Uterus (tissue), 4 donors: Measurements from ENCODE around the gene FNDC11. TPM values are rescaled to one million over a fixed set of nuclear protein-coding genes. Genes with fewer than 3 reads are reported as not detected.

ENCODE experiments used
- DNase-seq, 2 donors: peaks; one replicate each; pipeline ENCODE4 v3.0.0-alpha.2; 2019 to 2020
- H3K27ac ChIP-seq, 2 donors: fragments of 200-600 bp; sonication (generic); 1 replicate in 1 of 2; 2 replicates in 1 of 2; pipeline ENCODE4 v1.5.1; 2016 to 2018
- H3K27me3 ChIP-seq, 2 donors: fragments of 200-600 bp; sonication (generic); one replicate each; pipeline ENCODE4 v1.5.1; 2018 to 2019; ENCODE audit warnings: control low read depth in 1 of 2
- H3K36me3 ChIP-seq, 2 donors: fragments of 200-600 bp; sonication (generic); one replicate each; pipeline ENCODE4 v1.5.1; 2019; ENCODE audit warnings: control low read depth in 1 of 2
- H3K4me1 ChIP-seq, 2 donors: fragments of 200-600 bp; sonication (generic); one replicate each; pipeline ENCODE4 v1.5.1; 2018 to 2019; ENCODE audit warnings: control low read depth in 1 of 2
- H3K4me3 ChIP-seq, 2 donors: fragments of 200-600 bp; sonication (generic); 1 replicate in 1 of 2; 2 replicates in 1 of 2; pipeline ENCODE4 v1.5.1; 2018 to 2019; ENCODE audit warnings: mild to moderate bottlenecking in 1 of 2
- H3K9me3 ChIP-seq, 2 donors: fragments of 200-600 bp; sonication (generic); one replicate each; pipeline ENCODE4 v1.5.1; 2019; ENCODE audit warnings: control low read depth in 1 of 2
- POLR2A ChIP-seq, 2 donors: fragments of 450-650 bp; IDR thresholded peaks; one replicate each; pipeline ENCODE4 v1.6.1; 2016; ENCODE audit warnings: antibody characterized with exemption in 2 of 2, mild to moderate bottlenecking in 1 of 2, moderate library complexity in 1 of 2
- intact Hi-C: fragments of 100-400 bp; cut with DNase I; formaldehyde crosslinking; loops from one replicate; pipeline ENCODE4 v1.15.1; 2023; ENCODE audit warnings: low total_unique reads
- total RNA-seq, 4 donors: library from RNA; depleted of rRNA in 3 of 4; stranded (reverse); fragments of >200 nt in 3 of 4; gene quantifications; one replicate each; pipeline versions ENCODE4 v1.1.0 to v1.2.4, GENCODE V29; 2014 to 2023
- TF ChIP-seq, protein P1 (sequence below), 4 experiments: fragments of 200-600 bp in 2 of 4; fragments of 450-650 bp in 2 of 4; sonication (generic) in 2 of 4; IDR thresholded peaks; one replicate each; pipeline ENCODE4 v1.5.1; 2016 to 2019; ENCODE audit warnings: antibody characterized with exemption in 4 of 4, mild to moderate bottlenecking in 2 of 4, moderate library complexity in 1 of 4
- donor health status: DM: yes; HTN: yes; CAD: no.

FNDC11 gene
- total RNA-seq, 4 donors from 2014 or later: 0.34 to 0.69 TPM; not detected in 2

DNA sequence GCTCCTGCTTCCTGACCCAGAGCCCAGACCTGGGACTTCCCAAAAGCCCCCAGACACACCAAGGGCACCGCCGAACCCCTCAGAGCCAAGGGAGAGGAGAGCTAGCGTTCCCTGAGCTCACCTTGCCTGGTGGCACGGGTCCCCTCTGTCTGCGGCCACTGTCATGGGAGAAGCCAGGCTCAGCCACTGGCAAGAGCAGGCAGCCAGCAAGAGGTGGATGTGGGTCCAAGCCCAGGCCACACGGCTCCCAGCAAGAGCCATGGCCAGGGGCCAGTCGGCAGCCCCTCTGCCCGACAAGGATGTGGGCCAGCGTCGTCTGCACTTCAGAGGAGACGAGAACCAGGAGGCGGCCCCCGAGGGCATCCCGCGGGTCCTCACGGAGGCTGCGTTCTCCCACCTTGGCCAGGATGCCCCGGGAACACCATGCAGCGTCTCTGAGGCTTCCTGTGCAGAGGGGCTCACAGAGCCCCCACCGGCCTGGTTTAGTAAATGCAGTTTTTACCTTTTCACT, 35.6 kb upstream of the FNDC11 start:
- H3K27me3 ChIP-seq: no peaks in the 10 kb centered on the region
- intact Hi-C loops: no loop called here
- H3K36me3 ChIP-seq: no peaks in the 10 kb centered on the region
- H3K4me1 ChIP-seq: peaks cover 0 to 26% of the 10 kb centered on the region in 2 donors
- H3K9me3 ChIP-seq: no peaks in the 10 kb centered on the region
- no peak overlapping the region for H3K4me3 ChIP-seq
- H3K27ac ChIP-seq: no peak overlapping the region
- DNase-seq: peak in 1 of 2 donors; percentile 20
- TF ChIP-seq, protein P1, sequence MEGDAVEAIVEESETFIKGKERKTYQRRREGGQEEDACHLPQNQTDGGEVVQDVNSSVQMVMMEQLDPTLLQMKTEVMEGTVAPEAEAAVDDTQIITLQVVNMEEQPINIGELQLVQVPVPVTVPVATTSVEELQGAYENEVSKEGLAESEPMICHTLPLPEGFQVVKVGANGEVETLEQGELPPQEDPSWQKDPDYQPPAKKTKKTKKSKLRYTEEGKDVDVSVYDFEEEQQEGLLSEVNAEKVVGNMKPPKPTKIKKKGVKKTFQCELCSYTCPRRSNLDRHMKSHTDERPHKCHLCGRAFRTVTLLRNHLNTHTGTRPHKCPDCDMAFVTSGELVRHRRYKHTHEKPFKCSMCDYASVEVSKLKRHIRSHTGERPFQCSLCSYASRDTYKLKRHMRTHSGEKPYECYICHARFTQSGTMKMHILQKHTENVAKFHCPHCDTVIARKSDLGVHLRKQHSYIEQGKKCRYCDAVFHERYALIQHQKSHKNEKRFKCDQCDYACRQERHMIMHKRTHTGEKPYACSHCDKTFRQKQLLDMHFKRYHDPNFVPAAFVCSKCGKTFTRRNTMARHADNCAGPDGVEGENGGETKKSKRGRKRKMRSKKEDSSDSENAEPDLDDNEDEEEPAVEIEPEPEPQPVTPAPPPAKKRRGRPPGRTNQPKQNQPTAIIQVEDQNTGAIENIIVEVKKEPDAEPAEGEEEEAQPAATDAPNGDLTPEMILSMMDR (IDR thresholded peaks at IDR 0.05): no peak
- no peak for TF ChIP-seq POLR2A (IDR thresholded peaks at IDR 0.05)

DNA sequence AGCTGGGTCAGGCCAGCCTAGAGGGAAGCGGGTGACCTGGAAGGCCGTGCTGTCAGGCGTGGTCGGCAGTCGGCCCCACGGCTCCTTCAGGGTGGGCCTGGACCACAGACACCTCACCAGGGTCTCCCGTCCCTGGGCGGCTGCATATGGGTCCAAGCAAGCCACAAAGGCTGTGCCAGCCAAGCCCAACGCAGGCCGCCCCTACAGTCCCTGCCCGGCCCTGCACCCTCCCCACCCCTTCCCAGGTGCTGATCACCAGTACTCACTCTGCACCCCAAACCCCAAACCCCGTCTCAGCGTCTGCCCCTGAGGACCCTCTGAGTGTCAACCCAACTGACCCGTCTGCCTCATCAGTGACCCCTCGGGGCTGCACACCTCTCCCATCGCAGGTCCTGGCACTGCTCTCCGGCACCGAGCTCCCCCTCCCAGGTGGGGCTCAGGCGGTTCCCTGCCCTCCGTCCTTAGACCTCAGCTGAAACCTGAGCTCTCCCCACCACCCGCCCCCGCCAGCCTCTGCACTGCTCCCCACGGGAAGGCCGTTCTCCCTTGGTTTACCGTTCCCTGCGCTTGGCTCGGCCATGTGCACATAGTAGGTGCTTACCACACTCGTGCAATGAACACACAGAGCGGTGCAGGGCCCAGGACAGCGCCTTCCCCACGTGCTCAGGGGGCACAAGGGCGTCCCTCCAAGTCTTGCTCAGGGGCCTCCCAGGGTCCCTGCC, 34.9 kb upstream of the FNDC11 start:
- Histone ChIP-seq H3K27me3 (no peaks in the 10 kb centered on the region), H3K4me3 (peak overlapping the region; percentile 77 to 94), H3K4me1 (peaks cover 0 to 26% of the 10 kb centered on the region in 2 donors), H3K36me3 (no peaks in the 10 kb centered on the region), H3K9me3 (no peaks in the 10 kb centered on the region), H3K27ac (peak overlapping the region; percentile 90 to 93)
- TF ChIP-seq, protein P1 (IDR thresholded peaks at IDR 0.05): no peak
- peak in 1 of 2 donors; percentile 26 for DNase-seq
- intact Hi-C loops: no loop called here

DNA sequence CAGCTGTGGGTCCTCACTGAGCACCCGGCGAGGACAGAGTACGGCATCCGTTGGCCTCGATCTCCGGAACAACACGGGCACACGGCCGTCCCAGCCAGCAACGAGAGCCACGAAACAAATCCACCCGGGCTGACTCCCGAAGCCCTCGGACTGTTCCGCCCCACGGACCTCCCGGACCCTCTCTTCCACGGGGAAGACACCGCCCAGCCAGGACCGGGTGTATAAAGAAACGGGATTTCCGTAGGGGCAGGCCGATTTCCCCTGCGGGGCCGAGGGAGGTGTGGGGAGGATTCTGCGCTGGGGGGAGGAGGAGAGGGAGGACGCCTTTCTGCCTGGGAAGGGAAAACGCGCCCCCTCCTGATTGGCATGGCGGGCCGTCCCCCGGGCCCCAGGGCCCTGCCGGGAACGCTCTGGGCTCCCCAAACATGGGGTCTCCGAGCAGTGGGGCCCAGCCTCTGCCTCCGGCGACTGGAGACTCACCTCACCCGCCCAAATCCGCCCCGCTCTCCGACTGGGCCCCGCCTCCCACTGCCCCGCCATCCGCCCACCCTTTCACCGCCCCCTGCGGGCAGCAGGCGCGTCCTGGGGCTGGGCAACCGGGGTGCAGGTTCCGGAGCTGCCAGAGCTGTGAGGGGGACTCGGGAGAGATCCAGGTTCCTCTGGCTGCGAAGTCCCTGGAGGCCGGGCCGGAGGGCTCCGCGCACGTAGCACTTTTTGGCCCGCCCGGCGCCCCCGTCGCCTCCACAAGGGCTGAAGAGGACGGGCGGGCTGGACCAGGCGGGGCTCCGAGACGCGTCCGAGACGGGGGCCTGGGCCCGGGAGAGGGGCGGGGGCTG, 34.1 kb upstream of the FNDC11 start:
- peak; percentile 61 to 74 for DNase-seq
- peak overlapping the region; percentile 90 to 93 for H3K27ac ChIP-seq
- no peaks in the 10 kb centered on the region for H3K36me3 ChIP-seq
- TF ChIP-seq, protein P1 (IDR thresholded peaks at IDR 0.05): peak in 1 of 4 experiments; percentile 28
- TF ChIP-seq POLR2A (IDR thresholded peaks at IDR 0.05): no peak
- intact Hi-C loops: no loop called here
- H3K9me3 ChIP-seq: no peaks in the 10 kb centered on the region
- peaks cover 0 to 26% of the 10 kb centered on the region in 2 donors for H3K4me1 ChIP-seq
- H3K27me3 ChIP-seq: no peaks in the 10 kb centered on the region
- peak overlapping the region; percentile 77 to 94 for H3K4me3 ChIP-seq

DNA sequence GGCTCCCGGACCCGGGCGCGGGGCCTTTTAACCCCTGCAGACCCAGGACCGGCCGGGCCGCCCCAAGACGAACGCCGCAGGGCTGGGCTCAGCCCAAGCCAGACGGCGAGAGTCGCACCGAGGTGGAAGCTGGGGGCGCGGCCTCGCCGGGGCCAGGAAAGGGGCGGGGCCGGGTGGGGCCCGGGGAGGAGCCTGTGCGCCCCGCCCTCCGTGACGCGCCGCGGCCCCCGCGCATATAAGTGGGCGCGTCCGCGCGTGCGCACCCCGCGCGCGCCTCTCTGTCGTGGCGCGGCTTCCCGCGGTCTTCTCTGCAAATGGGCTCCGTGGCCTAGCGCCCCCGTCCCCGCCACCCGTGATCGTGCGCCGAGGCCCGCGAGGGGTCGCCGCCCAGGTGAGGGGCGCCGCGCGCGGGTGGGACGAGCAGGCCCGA, 33.4 kb upstream of the FNDC11 start, which contains the start of gene PPDPF:
PPDPF (plus strand) TSS at position 262 of the 430 bp plus-strand sequence. CDS start 544 bp downstream, outside the sequence.
- H3K9me3 ChIP-seq: no peaks in the 10 kb centered on the region
- intact Hi-C loops: no loop called here

More for the DNA sequence above, 33.4 kb upstream of the FNDC11 start, which contains the start of gene PPDPF:
- peak; percentile 78 to 97 for TF ChIP-seq POLR2A (IDR thresholded peaks at IDR 0.05)
- TF ChIP-seq, protein P1 (IDR thresholded peaks at IDR 0.05): no peak
- Histone ChIP-seq H3K4me1 (peaks cover 0 to 26% of the 10 kb centered on the region in 2 donors), H3K36me3 (no peaks in the 10 kb centered on the region), H3K4me3 (peak within 1 kb of the TSS; percentile 77 to 94), H3K27ac (peak within 1 kb of the TSS; percentile 90 to 93), H3K27me3 (no peaks in the 10 kb centered on the region)
- peak; percentile 80 to 83 for DNase-seq
